SK-N-MC (cell line): Measurements from ENCODE around the gene TRPV6.

ENCODE experiments used
- EZH2 ChIP-seq: fragments of 200-600 bp; sonication (generic); IDR thresholded peaks from one replicate; pipeline ENCODE4 v1.6.1; 2017; ENCODE audit warnings: antibody characterized with exemption
- POLR2AphosphoS5 ChIP-seq: IDR thresholded peaks from 2 replicates; pipeline ENCODE4 v1.6.1; 2012; ENCODE audit warnings: mild to moderate bottlenecking, low read depth, low read length, borderline replicate concordance

GRCh38 chr7:142925413-142925812 lies 39.9 kb upstream of the TRPV6 start:
- no peak for TF ChIP-seq EZH2
- TF ChIP-seq POLR2AphosphoS5: no peak
